GM18519 (cell line): ENCODE data around the gene GHITM.
A peak's percentile ranks its signal among the peaks of the same experiment; 100 is the strongest.
"Not testable (repeated sequence)": the region's sequence is repeated elsewhere in the genome, so short reads cannot be mapped to it uniquely, and the experiment has no call there.

Experiments used
- ATAC-seq: cut with Tn5 transposase; IDR thresholded peaks from one replicate; pipeline ENCODE4 v1.9.1; 2021; ENCODE audit warnings: mild to moderate bottlenecking, moderate library complexity; ENCODE audit not compliant: unreplicated experiment, low FRiP score

Gene GHITM

DNA sequence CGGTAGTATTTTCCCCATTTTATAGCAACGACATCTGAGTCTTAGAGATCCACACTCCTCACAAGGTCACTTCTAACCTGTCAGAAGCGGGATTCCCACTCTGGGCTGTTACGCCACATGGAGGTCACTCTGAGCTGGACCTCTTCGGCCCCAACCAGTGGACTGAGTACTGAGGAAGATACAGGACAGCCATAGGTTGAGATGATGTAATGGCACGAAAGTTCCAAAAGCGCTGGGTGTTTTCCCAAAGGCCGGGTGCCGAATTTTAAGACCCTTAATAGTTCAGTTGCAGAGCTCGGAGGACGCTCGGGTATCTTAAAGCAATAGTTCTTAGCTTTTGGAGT lies 699 bp downstream of the GHITM start:
- no peak for ATAC-seq

DNA sequence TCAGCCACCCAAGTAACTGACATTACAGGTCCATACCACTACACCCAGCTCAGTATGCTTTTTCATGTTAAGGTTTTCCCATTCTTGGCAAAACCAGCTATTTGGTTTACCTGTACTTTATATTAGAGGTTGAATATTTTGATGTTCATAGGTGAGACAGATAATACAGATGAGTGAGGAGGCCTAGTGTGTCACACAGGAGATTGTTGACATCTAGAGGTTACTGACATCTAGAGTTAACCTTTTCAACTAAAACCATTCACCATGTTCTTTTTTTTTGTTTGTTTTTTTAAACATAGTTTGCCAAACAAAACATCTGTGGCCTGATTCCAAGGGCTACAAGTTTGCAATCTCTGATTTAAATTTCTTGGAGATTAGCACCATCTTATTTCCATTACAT lies 8.0 kb downstream of the GHITM start:
- no peak for ATAC-seq

DNA sequence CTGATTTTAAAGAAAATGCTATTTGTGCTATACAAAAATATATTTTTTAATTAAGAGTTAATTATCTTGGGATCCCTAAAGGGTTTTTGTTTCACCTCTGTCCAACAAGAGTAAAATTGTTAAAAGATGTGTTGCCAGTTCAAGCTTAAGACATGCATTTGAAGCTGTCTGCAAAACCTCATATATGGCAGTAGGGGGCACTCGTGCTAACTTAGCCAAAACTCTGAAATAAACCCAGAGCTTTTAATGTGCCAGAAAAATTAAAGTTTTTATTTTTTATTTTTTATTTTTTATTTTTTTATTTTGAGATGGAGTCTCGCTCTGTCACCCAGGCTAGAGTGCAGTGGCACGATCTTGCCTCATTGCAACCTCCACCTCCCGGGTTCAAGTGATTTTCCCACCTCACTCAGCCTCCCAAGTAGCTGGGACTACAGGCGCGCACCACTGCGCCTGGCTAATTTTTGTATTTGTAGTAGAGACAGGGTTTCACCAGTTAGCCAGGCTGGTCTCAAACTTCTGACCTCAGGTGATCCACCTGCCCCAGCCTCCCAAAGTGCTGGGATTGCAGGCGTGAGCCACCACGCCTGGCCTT lies 8.8 kb downstream of the GHITM start:
- ATAC-seq: peak; percentile 46

DNA sequence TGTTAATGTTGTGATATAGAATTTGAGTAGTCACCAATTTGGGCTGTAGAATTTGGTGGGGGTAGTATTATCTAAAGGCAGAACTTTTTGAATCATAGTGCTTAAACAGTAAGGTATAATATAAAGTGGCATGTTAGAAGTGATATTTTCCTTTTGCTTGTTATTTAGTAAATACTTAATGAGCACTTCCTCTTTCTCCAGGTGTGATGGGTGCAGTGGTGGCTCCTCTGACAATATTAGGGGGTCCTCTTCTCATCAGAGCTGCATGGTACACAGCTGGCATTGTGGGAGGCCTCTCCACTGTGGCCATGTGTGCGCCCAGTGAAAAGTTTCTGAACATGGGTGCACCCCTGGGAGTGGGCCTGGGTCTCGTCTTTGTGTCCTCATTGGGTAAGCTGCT lies 10.5 kb downstream of the GHITM start:
- no peak for ATAC-seq

DNA sequence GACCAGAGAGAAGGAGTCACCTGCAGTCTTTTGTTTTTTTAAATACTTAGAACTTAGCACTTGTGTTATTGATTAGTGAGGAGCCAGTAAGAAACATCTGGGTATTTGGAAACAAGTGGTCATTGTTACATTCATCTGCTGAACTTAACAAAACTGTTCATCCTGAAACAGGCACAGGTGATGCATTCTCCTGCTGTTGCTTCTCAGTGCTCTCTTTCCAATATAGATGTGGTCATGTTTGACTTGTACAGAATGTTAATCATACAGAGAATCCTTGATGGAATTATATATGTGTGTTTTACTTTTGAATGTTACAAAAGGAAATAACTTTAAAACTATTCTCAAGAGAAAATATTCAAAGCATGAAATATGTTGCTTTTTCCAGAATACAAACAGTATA lies 13.5 kb downstream of the GHITM start:
- no peak for ATAC-seq

DNA sequence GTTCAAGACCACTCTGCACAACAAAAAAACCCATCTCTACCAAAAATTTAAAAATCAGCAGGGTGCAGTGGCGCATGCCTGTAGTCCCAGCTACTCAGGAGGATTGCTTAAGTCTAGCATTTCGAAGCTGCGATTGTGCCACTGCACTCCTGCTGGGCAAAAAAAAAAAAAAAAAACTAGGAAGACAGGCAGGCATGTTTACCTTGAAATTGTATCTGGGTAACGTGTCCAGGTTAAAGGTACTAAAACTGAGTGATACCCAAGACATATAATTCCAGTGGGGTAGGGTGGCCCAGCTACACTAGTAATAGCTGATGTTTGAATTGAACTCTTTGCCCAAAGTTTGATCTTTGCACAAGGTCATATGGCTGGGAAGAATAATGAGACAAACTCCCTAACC lies 16.2 kb downstream of the GHITM start:
- no peak for ATAC-seq

DNA sequence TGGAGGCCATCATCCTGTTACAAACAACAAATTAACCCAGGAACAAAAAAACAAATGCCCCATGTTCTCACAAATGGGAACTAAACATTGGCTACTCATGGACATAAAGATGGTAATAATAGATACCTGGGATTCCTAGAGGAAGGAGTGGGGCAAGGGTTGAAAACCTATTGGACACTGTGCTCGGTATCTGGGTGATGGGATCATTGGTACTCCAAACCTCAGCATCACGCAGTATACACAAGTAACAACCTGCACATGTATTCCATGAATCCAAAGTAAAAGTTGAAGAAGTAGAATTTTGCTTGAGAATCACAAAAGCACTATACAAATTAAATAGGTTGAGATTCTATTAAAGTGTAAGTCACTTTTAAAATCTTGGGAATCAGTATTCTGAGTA lies 16.7 kb downstream of the GHITM start:
- ATAC-seq: no peak

DNA sequence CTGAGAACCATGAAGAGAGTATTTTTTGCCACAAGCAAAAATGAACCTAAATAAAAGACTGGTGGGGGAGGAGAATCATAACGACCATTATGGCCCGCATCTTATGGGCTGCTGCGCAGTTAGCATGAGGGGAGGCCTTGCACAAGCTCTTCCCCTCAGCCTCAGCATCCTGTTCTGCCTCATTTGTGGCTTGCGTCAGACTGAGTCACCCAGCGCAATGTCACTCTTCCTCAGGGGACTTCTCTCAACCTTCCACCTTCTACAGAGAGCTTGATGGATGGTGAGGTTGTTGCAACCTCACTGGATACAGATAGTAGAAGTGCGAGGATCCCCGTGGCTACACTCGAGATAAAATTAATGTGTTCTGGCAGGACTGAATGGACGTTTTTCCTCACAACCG lies 17.5 kb downstream of the GHITM start:
- no peak for ATAC-seq

DNA sequence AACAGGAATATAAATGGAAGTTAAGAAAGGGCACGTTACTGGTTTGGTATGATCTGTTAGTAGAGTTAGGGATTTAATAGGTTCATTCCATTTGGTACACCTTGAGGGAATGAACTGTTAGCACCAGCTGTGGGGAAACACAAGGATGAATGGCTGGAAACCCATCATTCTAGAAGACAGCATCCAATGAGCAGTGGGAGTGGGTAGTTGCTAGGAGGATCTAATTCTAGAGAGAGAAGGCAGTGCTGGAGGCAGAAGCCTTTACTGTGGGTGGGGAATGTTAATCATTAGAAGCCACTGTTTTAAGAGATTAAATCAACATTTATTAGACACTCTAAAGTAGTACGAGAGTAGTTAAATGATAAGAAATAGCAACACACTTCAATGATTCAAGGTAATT lies 18.8 kb downstream of the GHITM start:
- ATAC-seq: no peak

DNA sequence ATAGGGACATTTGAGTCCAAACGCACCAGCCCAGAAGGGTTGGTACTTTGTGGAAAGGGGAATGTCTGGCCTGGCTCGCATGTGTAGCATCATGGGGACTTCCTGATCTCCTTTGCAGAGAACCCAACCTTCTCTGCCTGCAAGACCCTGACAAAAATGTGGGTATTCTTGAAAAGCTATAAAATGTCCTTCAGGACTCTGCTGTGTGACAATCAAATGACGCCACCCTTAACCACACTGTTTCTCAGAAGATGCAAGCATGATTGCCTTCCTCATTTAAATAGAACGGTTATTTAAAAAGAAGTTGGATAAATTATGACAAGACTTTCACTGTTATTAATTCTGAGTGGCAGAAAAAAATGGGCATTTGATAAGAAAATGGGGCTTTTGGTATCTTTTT lies 19.2 kb downstream of the GHITM start:
- ATAC-seq: no peak

DNA sequence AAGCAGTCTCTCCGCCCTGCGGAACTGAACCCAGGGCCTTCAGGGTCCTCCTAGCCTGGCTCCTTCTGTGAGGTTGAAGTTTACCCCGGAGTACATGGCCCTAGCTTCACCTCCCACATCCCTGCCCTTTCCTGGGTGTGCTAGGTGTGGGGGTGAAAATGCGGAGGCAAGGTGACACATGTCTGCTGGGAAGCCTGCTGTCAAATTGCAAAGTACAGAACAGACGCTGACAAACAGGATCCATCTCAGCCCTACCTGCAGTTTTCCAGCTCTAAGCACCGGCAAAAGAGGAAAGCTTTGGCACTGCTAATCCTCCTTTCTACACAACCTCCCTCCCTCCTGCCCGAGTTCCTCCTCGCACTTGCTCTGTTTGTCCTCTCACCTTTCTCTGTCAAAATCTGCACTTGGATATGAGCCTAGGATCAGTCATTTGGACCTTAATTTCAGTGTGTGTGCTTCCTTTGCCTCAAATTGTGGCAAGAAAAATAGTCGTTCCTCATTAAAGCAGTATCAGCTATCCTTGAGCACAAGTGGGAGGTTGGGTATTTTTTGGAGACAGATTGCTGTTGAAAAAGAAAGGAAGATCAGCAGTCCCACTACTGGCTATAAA lies 19.9 kb downstream of the GHITM start:
- no peak for ATAC-seq

DNA sequence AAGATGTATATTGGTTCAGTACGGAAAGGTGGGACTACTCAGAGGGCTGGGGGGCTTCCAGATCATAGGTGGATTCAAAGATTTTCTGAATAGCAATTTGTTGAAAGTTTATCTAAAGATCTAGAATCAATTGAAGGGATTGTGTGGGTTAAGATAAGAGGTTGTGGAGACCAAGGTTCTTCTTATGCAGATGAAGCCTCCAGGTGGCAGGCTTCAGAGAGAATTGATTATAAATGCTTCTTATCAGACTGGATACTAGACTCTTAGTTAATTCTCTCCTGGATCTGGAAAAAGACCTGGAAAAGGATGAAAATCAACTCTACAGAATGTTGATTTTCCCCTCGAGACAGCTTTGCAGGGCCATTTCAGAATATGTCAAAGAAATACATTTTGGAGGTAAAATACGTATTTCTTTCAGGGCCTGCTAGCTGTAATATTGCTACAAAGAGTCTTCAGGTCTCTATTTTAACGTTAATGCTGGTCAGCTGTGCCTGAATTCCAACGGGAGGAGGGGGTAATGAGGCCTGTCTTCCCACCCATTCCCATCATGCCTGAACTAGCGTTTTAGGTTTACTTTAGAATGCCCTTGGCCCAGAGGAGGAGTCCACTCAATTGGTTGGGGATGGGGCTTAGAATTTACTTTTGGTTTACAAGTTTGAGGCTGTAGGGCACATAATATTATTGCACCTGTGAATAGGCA lies 21.5 kb downstream of the GHITM start:
- ATAC-seq: no peak

DNA sequence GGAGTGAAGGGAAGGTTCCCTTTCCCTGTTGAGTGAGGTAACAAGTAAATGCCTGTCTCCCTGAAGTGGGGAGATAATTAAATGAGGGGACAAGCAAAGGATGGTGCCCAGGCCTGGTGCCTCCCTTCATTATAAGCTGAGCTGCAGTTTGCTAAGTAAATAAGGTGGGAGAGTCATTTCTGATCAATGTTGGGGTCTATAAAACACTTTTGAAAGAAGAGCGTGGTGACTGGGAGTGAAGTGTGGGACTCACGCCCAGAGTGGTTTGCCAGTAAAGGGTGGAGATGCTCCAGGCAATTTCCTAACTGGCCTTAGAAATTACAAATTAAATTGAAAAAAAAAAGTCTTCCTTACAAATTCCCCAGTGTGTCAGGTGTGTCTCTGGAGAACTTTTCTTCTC lies 24.7 kb downstream of the GHITM start:
- no peak for ATAC-seq

DNA sequence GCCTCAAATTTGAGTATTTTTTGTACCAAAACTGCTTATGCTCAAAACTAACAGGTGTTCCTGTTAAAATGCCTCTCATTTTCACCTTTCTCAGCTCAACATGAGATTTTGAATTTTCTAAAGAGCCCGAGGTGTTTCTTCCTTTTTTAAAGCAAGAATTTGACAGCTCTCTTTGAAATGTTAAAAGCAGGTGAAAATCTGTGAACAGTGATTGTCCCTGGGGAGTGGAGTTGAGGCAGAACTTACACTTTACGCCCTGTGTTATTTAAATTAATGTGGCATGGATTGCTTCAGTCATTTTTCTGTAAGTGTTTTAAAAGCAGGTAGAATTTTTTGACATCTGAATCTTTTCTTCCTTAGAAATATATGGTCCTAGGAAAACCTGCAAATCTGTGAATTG lies 25.1 kb downstream of the GHITM start:
- no peak for ATAC-seq

DNA sequence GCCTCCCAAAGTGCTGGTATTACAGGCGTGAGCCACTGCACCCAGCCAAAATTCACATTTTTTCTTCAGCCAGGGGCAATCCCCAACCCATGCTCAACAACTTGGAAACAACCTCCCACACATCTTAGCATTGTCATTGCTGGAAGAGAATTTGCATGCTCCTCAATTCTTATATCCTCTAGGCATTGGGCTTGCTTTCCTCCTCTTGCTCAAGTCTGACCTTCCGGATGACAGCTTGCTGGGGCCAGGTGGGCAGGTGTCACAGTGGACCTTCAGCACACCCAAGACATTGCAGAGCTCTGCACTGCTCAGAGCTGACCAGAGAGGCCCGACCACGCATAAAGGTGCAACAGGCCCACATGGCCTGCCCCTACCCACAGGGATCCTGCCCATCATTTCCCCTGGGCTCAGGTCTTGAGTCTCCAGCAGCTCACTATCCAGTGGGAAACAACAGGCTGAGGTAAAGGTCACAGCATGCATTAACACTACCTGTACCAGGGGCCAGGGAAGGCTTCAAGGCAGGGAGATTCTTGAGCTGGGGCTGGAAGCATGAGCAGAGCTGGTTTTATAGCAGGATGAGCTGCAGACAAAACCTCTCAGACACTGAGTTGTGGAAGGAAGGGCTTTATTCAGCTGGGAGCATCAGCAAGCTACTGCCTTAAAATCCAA lies 27.4 kb downstream of the GHITM start:
- peak; percentile 61 for ATAC-seq

DNA sequence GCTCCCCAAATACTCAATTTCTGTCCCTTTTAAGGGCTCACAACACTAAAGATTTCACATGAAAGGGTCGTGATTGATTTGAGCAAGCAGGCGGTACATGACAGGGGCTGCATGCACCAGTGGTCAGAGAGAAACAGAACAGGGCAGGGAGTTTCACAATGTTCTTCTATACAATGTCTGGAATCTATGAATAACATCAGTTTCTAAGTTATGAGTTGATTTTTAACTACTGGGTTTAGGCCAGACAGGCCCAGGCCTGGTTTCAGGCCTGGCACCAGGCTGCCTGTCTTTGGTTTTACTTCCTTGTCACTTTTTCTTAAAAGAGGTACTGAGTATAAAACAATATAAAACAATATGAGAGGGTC lies 28.0 kb downstream of the GHITM start:
- ATAC-seq: not testable (repeated sequence)

DNA sequence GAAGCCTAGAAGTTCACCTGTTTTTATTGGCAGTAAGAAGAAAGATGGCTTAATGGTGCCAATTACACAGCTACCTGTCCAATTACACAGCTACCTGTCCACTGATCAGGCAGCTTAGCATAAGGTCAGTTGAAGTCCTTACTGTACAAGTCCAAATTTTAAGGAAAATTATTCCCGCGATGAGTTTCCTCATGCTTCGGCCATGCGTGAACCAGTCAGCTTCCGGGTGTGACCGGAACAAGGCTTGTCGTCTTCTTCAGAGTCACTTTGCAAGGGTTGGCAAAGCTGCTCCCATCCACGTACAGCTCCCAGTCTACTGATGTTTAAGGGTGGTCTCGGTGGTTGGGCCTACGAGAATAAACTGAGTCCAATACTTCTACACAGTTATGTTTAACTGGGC lies 29.1 kb downstream of the GHITM start:
- ATAC-seq: not testable (repeated sequence)

DNA sequence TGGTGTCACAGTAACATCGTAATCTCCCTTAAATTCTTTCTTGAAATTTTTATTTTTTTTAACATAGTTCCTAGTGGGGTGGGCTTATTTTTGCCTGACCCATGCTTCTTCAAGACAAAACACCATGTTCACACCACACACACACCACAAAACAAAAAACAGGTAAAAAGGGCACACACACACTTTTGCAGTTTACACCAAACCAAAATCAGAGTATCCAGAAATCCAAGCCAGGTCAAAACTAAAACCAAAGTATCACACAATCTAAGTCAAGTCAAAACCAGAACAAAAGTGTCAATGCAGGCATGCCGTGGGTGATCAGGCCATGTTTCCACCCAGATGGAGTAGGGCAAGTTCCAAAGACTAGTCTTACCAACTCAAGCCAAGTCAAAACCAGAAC lies 31.9 kb downstream of the GHITM start:
- not testable (repeated sequence) for ATAC-seq

DNA sequence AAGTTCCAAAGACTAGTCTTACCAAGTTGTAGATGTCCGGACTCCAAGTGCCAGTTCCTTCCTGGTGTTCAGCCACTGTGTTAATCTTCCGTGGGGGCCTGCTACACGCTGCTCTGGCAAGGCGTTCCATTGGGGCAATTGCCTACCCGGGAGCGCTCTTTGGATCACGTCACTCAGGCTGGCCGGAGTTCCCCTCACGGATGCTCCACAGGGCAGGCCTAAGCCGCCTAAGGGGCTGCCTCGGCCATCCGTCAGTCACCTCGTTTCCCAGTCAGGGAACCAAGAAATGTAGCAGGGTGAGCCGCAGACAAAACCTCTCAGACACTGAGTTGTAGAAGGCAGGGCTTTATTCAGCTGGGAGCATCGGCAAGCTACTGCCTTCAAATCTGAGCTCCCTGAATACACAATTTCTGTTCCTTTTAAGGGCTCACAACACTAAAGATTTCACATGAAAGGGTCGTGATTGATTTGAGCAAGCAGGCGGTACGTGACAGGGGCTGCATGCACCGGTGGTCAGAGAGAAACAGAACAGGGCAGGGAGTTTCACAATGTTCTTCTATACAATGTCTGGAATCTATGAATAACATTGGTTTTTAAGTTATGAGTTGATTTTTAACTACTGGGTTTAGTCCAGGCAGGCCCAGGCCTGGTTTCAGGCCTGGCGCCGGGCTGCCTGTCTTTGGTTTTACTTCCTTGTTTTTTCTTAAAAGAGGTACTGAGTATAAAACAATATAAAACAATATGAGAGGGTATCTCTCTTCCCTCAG lies 32.6 kb downstream of the GHITM start:
- ATAC-seq: not testable (repeated sequence)

DNA sequence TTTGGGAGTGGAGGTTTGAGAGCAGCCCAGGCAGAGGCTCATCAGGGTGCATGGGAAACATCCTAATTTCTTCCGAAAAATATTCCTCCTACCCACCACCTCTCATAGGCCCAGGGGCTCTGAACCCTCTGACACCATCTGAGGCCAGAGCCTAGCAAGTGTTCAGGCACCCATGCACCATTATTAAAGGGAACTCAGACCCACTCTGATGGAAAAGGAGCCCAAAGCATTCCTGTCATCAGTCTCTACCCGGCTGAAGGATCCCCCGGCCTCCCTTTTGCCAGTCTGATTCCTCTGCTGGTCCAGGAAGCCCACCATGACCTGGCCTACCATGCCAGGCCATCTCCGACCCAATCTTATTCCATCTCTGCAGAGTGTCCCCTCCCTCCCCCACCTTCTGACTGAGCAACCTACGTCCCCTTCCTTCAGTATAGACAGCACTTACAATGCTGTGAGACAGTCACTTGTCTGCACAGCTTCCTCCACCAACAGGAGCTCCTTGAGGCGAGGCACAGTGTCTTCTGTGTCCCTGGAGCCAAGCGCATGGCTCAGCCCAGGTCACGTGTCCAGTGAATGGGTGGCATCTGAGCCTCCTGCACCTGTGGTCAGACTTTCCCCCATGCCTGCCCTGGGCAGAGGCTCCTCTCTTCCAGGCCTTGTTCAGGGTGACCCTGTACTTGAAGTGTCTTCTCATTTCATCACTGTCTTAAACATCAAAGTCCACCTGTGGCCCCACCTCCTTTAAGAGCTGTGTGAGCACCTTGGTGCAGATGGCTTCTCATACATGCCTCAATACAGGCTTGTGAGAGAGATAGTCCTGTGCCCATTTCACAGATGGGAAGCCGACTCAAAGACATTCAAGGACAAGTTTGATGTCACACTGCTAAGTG lies 33.4 kb downstream of the GHITM start:
- no peak for ATAC-seq
